Loucy (cell line): ENCODE data around the gene VPS29.
A peak's percentile ranks its signal among the peaks of the same experiment; 100 is the strongest.
"Not testable (repeated sequence)": the region's sequence is repeated elsewhere in the genome, so short reads cannot be mapped to it uniquely, and the experiment has no call there.

ENCODE experiments used
- H2AFZ ChIP-seq: fragments of 200-600 bp; sonication (generic); 2 replicates; pipeline ENCODE4 v1.6.0; 2016; ENCODE audit warnings: antibody characterized with exemption, mild to moderate bottlenecking, low read length, moderate library complexity
- H3F3A ChIP-seq: fragments of 200-600 bp; 2 replicates; pipeline ENCODE4 v1.6.0; 2016; ENCODE audit warnings: antibody characterized with exemption, low read depth, mild to moderate bottlenecking
- H3K27me3 ChIP-seq: fragments of 200-600 bp; sonication (generic); 2 replicates; pipeline ENCODE4 v1.6.1; 2014; ENCODE audit warnings: low read length, mild to moderate bottlenecking; ENCODE audit not compliant: insufficient read depth, poor library complexity, severe bottlenecking
- H3K36me3 ChIP-seq: fragments of 200-600 bp; sonication (generic); 2 replicates; pipeline ENCODE4 v1.6.1; 2016; ENCODE audit warnings: low read length; ENCODE audit not compliant: insufficient read depth
- H3K4me1 ChIP-seq: fragments of 200-600 bp; sonication (generic); 2 replicates; pipeline ENCODE4 v1.5.1; 2014; ENCODE audit warnings: low read length, mild to moderate bottlenecking; ENCODE audit not compliant: insufficient read depth, poor library complexity, severe bottlenecking
- H3K4me2 ChIP-seq: fragments of 200-600 bp; sonication (generic); 2 replicates; pipeline ENCODE4 v1.6.0; 2014; ENCODE audit warnings: antibody characterized with exemption, low read length, low read depth, mild to moderate bottlenecking; ENCODE audit not compliant: poor library complexity, severe bottlenecking
- H3K4me3 ChIP-seq: fragments of 200-600 bp; sonication (generic); 2 replicates; pipeline ENCODE4 v1.5.1; 2014; ENCODE audit warnings: low read length, mild to moderate bottlenecking, mixed read lengths; ENCODE audit not compliant: poor library complexity, severe bottlenecking
- H3K79me2 ChIP-seq: fragments of 200-600 bp; sonication (generic); 2 replicates; pipeline ENCODE4 v1.6.1; 2014; ENCODE audit warnings: low read length; ENCODE audit not compliant: insufficient read depth
- H3K9ac ChIP-seq: fragments of 200-600 bp; sonication (generic); 2 replicates; pipeline ENCODE4 v1.6.0; 2014; ENCODE audit warnings: mild to moderate bottlenecking, low read depth, low read length, moderate library complexity; ENCODE audit not compliant: poor library complexity, severe bottlenecking
- H3K9me2 ChIP-seq: fragments of 200-600 bp; sonication (generic); replicated peaks from 2 replicates; pipeline ENCODE4 v1.6.1; 2016; ENCODE audit warnings: low read depth, low read length, mixed read lengths
- H3K9me3 ChIP-seq: fragments of 200-600 bp; sonication (generic); 2 replicates; pipeline ENCODE4 v1.6.1; 2014; ENCODE audit warnings: mild to moderate bottlenecking, antibody characterized with exemption, low read length, low read depth; ENCODE audit not compliant: insufficient read depth
- H4K20me1 ChIP-seq: fragments of 200-600 bp; sonication (generic); 2 replicates; pipeline ENCODE4 v1.6.0; 2014; ENCODE audit warnings: antibody characterized with exemption, low read length, mild to moderate bottlenecking; ENCODE audit not compliant: insufficient read depth, poor library complexity, severe bottlenecking
- EZH2phosphoT487 ChIP-seq: fragments of 200-600 bp; IDR thresholded peaks from 2 replicates; pipeline ENCODE4 v1.6.1; 2018; ENCODE audit warnings: antibody characterized with exemption, mild to moderate bottlenecking, moderate library complexity, borderline replicate concordance
- TF ChIP-seq, protein P1 (sequence below): fragments of 200-600 bp; sonication (generic); conservative IDR thresholded peaks from 2 replicates; pipeline ENCODE4 v1.5.1; 2014; ENCODE audit warnings: mild to moderate bottlenecking, antibody characterized with exemption, low read length

The VPS29 gene

DNA sequence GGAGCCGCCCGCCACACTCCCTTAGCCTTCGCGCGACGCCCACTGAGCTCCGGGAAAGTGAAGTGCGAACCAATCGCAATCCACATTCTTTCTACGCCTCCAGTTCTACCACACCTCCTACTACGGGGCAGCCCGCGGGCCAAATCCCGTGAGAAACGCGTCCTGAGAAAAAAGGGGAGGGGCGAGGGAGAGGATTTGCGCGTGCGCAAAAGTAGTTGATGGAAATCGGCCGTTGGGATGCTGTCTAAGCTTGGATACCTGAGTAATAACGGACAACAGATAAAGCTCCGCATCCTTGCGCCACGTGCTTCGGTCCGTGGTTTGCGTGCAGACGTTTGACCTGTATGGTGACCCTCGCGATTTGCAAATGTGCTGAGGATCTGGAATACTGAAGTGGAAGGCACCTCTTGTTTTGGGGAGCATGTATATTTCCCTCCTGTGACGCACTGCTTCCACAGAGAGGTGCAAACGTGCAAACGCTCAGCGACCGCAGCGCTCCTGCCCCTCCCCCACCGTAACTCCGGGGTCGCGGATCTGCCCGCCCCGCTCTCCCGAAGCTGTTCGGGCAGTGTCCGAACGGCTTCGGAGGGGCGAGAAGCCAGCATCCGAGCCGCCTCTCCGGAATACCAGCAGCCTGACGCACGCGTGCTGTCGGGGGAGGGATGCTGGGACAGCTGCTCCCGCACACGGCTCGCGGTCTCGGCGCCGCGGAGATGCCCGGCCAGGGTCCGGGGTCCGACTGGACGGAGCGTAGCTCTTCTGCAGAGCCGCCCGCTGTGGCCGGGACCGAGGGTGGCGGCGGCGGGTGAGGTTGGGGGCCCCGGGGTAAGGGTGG, 33.5 kb downstream of the VPS29 start, which contains the start of the genes FAM216A and GPN3:
Gene FAM216A (plus strand): TSS at position 632 of the 835 bp plus-strand sequence. CDS start 31 bp downstream, at position 663.
Gene GPN3 (minus strand): TSS at position 44 of the 835 bp plus-strand sequence. CDS start 54 bp downstream, outside the sequence.
- H2AFZ ChIP-seq = peak within 1 kb of the TSS; percentile 93
- peak within 1 kb of the TSS; percentile 96 for H3K9ac ChIP-seq
- TF ChIP-seq, protein P1, sequence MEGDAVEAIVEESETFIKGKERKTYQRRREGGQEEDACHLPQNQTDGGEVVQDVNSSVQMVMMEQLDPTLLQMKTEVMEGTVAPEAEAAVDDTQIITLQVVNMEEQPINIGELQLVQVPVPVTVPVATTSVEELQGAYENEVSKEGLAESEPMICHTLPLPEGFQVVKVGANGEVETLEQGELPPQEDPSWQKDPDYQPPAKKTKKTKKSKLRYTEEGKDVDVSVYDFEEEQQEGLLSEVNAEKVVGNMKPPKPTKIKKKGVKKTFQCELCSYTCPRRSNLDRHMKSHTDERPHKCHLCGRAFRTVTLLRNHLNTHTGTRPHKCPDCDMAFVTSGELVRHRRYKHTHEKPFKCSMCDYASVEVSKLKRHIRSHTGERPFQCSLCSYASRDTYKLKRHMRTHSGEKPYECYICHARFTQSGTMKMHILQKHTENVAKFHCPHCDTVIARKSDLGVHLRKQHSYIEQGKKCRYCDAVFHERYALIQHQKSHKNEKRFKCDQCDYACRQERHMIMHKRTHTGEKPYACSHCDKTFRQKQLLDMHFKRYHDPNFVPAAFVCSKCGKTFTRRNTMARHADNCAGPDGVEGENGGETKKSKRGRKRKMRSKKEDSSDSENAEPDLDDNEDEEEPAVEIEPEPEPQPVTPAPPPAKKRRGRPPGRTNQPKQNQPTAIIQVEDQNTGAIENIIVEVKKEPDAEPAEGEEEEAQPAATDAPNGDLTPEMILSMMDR = no peak
- TF ChIP-seq EZH2phosphoT487 = no peak
- no peaks in the 10 kb centered on the region for H3K9me2 ChIP-seq
- H3K27me3 ChIP-seq = no peaks in the 10 kb centered on the region
- no peaks in the 10 kb centered on the region for H3K9me3 ChIP-seq
- no peaks in the 10 kb centered on the region for H3F3A ChIP-seq
- H3K4me1 ChIP-seq = peaks cover 30% of the 10 kb centered on the region
- H3K36me3 ChIP-seq = peaks cover 4% of the 10 kb centered on the region; the same call in 1 of the 2 replicates
- peaks cover 11% of the 10 kb centered on the region for H4K20me1 ChIP-seq
- H3K4me3 ChIP-seq = peak within 1 kb of the TSS; percentile 88
- peaks cover 63% of the 10 kb centered on the region for H3K79me2 ChIP-seq
- H3K4me2 ChIP-seq = peak within 1 kb of the TSS; percentile 99

DNA sequence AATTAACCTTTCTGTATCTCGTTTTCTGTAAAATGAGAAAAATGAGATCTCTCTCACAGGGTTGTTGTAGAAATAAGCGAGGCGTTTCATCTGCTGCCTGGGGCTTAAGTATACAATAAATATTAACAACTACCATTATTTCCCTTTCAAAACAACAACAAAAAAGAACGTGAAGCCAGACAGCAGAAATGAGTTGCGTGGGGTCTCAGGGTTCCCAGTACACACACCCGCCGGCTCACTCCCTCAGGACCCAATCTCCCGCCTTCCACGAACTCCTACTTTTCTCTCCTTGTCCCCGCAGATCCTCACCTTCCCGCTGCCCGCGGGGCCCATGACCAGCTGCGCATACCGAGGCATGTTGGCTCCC, 34.1 kb downstream of the VPS29 start:
- Histone ChIP-seq H3K79me2 (peaks cover 63% of the 10 kb centered on the region), H3F3A (no peaks in the 10 kb centered on the region), H3K4me3 (peak overlapping the region; percentile 88), H4K20me1 (peaks cover 11% of the 10 kb centered on the region), H3K27me3 (no peaks in the 10 kb centered on the region), H3K9me2 (no peaks in the 10 kb centered on the region), H3K4me2 (peak overlapping the region; percentile 99), H3K9ac (peak overlapping the region; percentile 96), H3K4me1 (peaks cover 30% of the 10 kb centered on the region), H3K36me3 (peaks cover 4% of the 10 kb centered on the region; the same call in 1 of the 2 replicates), H2AFZ (peak overlapping the region; percentile 86), H3K9me3 (no peaks in the 10 kb centered on the region)
- TF ChIP-seq, protein P1 = no peak
- no peak for TF ChIP-seq EZH2phosphoT487

DNA sequence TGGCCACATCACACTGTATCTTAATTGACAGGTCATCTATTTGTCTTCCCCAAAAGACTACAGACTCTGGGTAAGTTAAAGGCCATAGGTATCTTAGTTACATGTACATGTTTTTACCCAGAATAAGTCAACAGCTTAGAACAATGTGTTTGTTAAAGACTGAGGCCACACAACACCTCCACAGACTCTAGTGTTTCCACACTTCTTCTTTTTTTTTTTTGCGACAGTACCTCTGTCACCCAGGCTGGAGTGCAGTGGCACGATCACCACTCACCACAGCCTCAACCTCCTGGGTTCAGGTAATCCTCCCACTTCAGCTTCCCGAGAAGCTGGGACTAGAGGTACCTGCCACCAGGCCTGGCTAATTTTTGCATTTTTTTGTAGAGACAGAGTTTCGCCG, 35.1 kb downstream of the VPS29 start:
- Histone ChIP-seq H3K4me1 (peaks cover 23% of the 10 kb centered on the region), H3K9me2 (no peaks in the 10 kb centered on the region), H3K9ac (peak overlapping the region; percentile 96), H4K20me1 (peaks cover 11% of the 10 kb centered on the region), H3K27me3 (no peaks in the 10 kb centered on the region), H3K9me3 (no peaks in the 10 kb centered on the region), H3K4me2 (peak overlapping the region; percentile 99), H3K4me3 (peak overlapping the region; percentile 88), H2AFZ (no peak overlapping the region), H3F3A (no peaks in the 10 kb centered on the region), H3K79me2 (peaks cover 62% of the 10 kb centered on the region), H3K36me3 (peaks cover 4% of the 10 kb centered on the region; the same call in 1 of the 2 replicates)
- no peak for TF ChIP-seq EZH2phosphoT487
- TF ChIP-seq, protein P1 = no peak

DNA sequence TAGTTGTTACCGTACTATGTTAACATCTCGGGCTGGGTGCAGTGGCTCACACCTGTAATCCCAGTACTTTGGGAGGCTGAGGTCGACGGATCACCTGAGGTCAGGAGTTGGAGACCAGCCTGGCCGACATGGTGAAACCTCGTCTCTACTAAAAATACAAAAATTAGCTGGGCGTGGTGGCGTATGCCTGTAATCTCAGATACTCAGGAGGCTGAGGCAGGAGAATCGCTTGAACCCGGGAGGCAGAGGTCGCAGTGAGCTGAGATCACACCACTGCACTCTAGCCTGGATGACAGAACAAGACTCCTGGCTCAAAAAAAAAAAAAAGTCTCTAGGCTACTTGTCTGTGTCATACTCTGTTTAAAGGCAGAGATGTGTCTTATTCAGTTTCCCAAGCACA, 36.1 kb downstream of the VPS29 start:
- H3K9me3 ChIP-seq, H3F3A ChIP-seq, H3K27me3 ChIP-seq, H3K9me2 ChIP-seq, H2AFZ ChIP-seq, H3K4me3 ChIP-seq, H3K36me3 ChIP-seq: not testable (repeated sequence)
- Histone ChIP-seq H3K9ac (peak overlapping the region; percentile 96), H3K4me1 (peaks cover 23% of the 10 kb centered on the region), H3K79me2 (peaks cover 57% of the 10 kb centered on the region), H3K4me2 (peak overlapping the region; percentile 99), H4K20me1 (peaks cover 11% of the 10 kb centered on the region)
